Keratinocyte (primary cell): ENCODE data around the gene MADCAM1. TPM values are rescaled to one million over a fixed set of nuclear protein-coding genes. Genes with fewer than 3 reads are reported as not detected.

ENCODE experiments used
- DNase-seq: peaks from one replicate; pipeline ENCODE4 v3.0.0-alpha.2; 2011; ENCODE audit warnings: low read depth, missing footprints, low spot score
- FAIRE-seq: peaks from 2 replicates; lab custom pipeline; 2011; peaks lifted over from hg19 to GRCh38; lab: Jason Lieb, UNC
- H2AFZ ChIP-seq: 2 replicates; pipeline ENCODE4 v1.6.0; 2012; ENCODE audit warnings: low read length, control low read depth, inconsistent platforms; ENCODE audit not compliant: control insufficient read depth
- H3K27ac ChIP-seq: 2 replicates; pipeline ENCODE4 v1.5.1; 2011; ENCODE audit warnings: low read length; ENCODE audit not compliant: control insufficient read depth, insufficient read depth
- H3K27me3 ChIP-seq: 3 replicates; pipeline ENCODE4 v1.6.0; 2011; ENCODE audit warnings: low read length; ENCODE audit not compliant: control insufficient read depth, insufficient read depth; ENCODE audit errors: extremely low read depth
- H3K36me3 ChIP-seq, 2 experiments: 2 replicates in 1 of 2; 3 replicates in 1 of 2; pipeline ENCODE4 v1.5.1; 2011; ENCODE audit warnings: low read length in 2 of 2, mild to moderate bottlenecking in 1 of 2; ENCODE audit not compliant: control insufficient read depth in 2 of 2, insufficient read depth in 2 of 2; ENCODE audit errors: extremely low read depth in 1 of 2
- H3K4me1 ChIP-seq: 3 replicates; pipeline ENCODE4 v1.5.1; 2011; ENCODE audit warnings: low read length; ENCODE audit not compliant: control insufficient read depth, insufficient read depth; ENCODE audit errors: extremely low read depth
- H3K4me2 ChIP-seq: 3 replicates; pipeline ENCODE4 v1.6.0; 2011; ENCODE audit warnings: low read depth, low read length; ENCODE audit not compliant: control insufficient read depth, insufficient read depth; ENCODE audit errors: extremely low read depth
- H3K4me3 ChIP-seq, 3 experiments: fragments of 200-600 bp in 1 of 3; sonication (generic) in 1 of 3; 2 replicates in 2 of 3; 3 replicates in 1 of 3; pipeline ENCODE4 v1.5.1; 2011 to 2016; ENCODE audit warnings: low read length in 3 of 3, mild to moderate bottlenecking in 3 of 3, control low read depth in 2 of 3, inconsistent platforms in 1 of 3, low read depth in 1 of 3, mixed read lengths in 1 of 3, mixed run types in 1 of 3, moderate library complexity in 1 of 3; ENCODE audit not compliant: control insufficient read depth in 2 of 3, insufficient read depth in 2 of 3; ENCODE audit errors: extremely low read depth in 1 of 3
- H3K79me2 ChIP-seq: 2 replicates; pipeline ENCODE4 v1.6.0; 2012; ENCODE audit warnings: low read length; ENCODE audit not compliant: control insufficient read depth, insufficient read depth
- H3K9ac ChIP-seq: 3 replicates; pipeline ENCODE4 v1.6.0; 2011; ENCODE audit warnings: low read length; ENCODE audit not compliant: control insufficient read depth, insufficient read depth; ENCODE audit errors: extremely low read depth
- H3K9me1 ChIP-seq: 3 replicates; pipeline ENCODE4 v1.6.0; 2011; ENCODE audit warnings: low read length; ENCODE audit not compliant: control insufficient read depth, insufficient read depth; ENCODE audit errors: extremely low read depth
- H3K9me3 ChIP-seq: 2 replicates; pipeline ENCODE4 v1.5.1; 2012; ENCODE audit warnings: low read depth, low read length; ENCODE audit not compliant: control insufficient read depth
- H4K20me1 ChIP-seq: 3 replicates; pipeline ENCODE4 v1.6.0; 2011; ENCODE audit warnings: low read length; ENCODE audit not compliant: control insufficient read depth, insufficient read depth; ENCODE audit errors: extremely low read depth
- EZH2 ChIP-seq: IDR thresholded peaks from one replicate; pipeline ENCODE4 v1.6.1; 2012; ENCODE audit warnings: inconsistent platforms, mild to moderate bottlenecking, low read length, moderate library complexity
- dilution Hi-C: fragments of 300-500 bp; cut with MboI; formaldehyde crosslinking; loops from one replicate; pipeline ENCODE4 v1.7.0; 2020; ENCODE audit warnings: low sequenced_read_pairs; ENCODE audit not compliant: extremely low pct_ligation_motif_present
- polyA plus RNA-seq, 5 experiments: library from polyadenylated mRNA; depleted of rRNA in 3 of 5; stranded (reverse) in 3 of 5; stranded (forward) in 1 of 5; unstranded in 1 of 5; fragments of >200 nt; gene quantifications; 1 replicate in 1 of 5; 2 replicates in 3 of 5; 3 replicates in 1 of 5; pipeline versions ENCODE4 v1.2.1 to v1.2.3, GENCODE V29; 2011 to 2012; ENCODE audit warnings: missing spikeins in 2 of 5, low read depth in 1 of 5, low replicate concordance in 1 of 5
- TF ChIP-seq, protein P1 (sequence below), 3 experiments: IDR thresholded peaks in 1 of 3; conservative IDR thresholded peaks in 1 of 3; optimal IDR thresholded peaks in 1 of 3; 2 replicates in 2 of 3; 3 replicates in 1 of 3; pipeline versions ENCODE3 to v1.5.1; 2011; ENCODE audit warnings: low read length in 3 of 3, mild to moderate bottlenecking in 3 of 3, moderate library complexity in 2 of 3, control low read depth in 1 of 3, inconsistent platforms in 1 of 3; ENCODE audit not compliant: insufficient read depth in 2 of 3; ENCODE audit errors: extremely low read depth in 1 of 3

MADCAM1 gene
- polyA plus RNA-seq, 1 donor (not counting 4 experiments of a cell fraction or from before 2014, with no cell fraction given), result 0.05 TPM

DNA sequence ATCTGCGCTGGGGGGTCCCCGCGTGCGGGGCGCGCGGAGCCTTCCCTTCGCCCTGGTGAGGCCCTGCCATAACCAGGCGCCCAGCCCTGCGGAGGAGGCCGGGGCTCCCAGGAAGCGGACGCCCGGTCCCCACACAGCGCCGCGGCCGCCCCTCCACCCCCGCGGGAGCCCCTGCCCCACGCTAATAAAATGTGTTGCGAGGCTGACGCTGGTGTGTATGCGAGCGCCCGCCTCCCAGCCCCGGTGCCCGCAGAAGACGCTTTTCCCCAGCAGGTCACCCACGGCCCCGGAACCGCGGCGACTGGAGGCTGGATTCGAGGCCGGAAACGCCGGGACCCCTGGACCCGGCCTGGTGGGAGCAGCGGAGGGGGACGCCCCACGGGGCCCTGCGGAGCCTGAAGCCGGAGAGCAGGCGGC, 23.2 kb downstream of the MADCAM1 start:
- FAIRE-seq (no peak), DNase-seq (no peak)
- Histone ChIP-seq H3K4me3 (no peak overlapping the region), H3K4me1 (no peaks in the 10 kb centered on the region), H4K20me1 (no peaks in the 10 kb centered on the region), H3K27ac (no peak overlapping the region), H3K79me2 (no peaks in the 10 kb centered on the region), H3K4me2 (no peak overlapping the region), H2AFZ (no peak overlapping the region), H3K9me1 (no peaks in the 10 kb centered on the region), H3K27me3 (no peaks in the 10 kb centered on the region), H3K36me3 (no peaks in the 10 kb centered on the region), H3K9me3 (no peaks in the 10 kb centered on the region), H3K9ac (no peak overlapping the region)
- dilution Hi-C loops, result no loop called here
- TF ChIP-seq, protein P1, sequence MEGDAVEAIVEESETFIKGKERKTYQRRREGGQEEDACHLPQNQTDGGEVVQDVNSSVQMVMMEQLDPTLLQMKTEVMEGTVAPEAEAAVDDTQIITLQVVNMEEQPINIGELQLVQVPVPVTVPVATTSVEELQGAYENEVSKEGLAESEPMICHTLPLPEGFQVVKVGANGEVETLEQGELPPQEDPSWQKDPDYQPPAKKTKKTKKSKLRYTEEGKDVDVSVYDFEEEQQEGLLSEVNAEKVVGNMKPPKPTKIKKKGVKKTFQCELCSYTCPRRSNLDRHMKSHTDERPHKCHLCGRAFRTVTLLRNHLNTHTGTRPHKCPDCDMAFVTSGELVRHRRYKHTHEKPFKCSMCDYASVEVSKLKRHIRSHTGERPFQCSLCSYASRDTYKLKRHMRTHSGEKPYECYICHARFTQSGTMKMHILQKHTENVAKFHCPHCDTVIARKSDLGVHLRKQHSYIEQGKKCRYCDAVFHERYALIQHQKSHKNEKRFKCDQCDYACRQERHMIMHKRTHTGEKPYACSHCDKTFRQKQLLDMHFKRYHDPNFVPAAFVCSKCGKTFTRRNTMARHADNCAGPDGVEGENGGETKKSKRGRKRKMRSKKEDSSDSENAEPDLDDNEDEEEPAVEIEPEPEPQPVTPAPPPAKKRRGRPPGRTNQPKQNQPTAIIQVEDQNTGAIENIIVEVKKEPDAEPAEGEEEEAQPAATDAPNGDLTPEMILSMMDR (optimal IDR thresholded peaks at IDR 0.05 in 1 of 3, IDR thresholded peaks at IDR 0.05 in 1 of 3, conservative IDR thresholded peaks at IDR 0.05 in 1 of 3; ENCODE audit: extremely low read depth in 1 of 3, insufficient read depth in 2 of 3, low read length in 3 of 3), result no peak
- TF ChIP-seq EZH2, result no peak

GRCh38 chr19:522726-523125, 26.4 kb downstream of the MADCAM1 start:
- Histone ChIP-seq H3K4me3 (no peak overlapping the region), H3K9me3 (no peaks in the 10 kb centered on the region), H4K20me1 (no peaks in the 10 kb centered on the region), H3K36me3 (no peaks in the 10 kb centered on the region), H3K27ac (no peak overlapping the region), H2AFZ (no peak overlapping the region), H3K4me2 (no peak overlapping the region), H3K27me3 (peaks cover 4% of the 10 kb centered on the region), H3K9ac (no peak overlapping the region), H3K4me1 (no peaks in the 10 kb centered on the region), H3K79me2 (no peaks in the 10 kb centered on the region), H3K9me1 (no peaks in the 10 kb centered on the region)
- DNase-seq (no peak), FAIRE-seq (no peak)
- dilution Hi-C loops, result no loop called here
- TF ChIP-seq, protein P1 (optimal IDR thresholded peaks at IDR 0.05 in 1 of 3, IDR thresholded peaks at IDR 0.05 in 1 of 3, conservative IDR thresholded peaks at IDR 0.05 in 1 of 3; ENCODE audit: extremely low read depth in 1 of 3, insufficient read depth in 2 of 3, low read length in 3 of 3), result no peak
- no peak for TF ChIP-seq EZH2
